Gastroesophageal sphincter (tissue), 3 donors: ENCODE data around the gene LPCAT1.

ENCODE experiments used
- CTCF ChIP-seq, 4 experiments: fragments of 200-600 bp in 2 of 4; fragments of 450-650 bp in 2 of 4; sonication (generic) in 1 of 4; IDR thresholded peaks; one replicate each; pipeline ENCODE4 v1.5.1; 2017 to 2019; ENCODE audit warnings: antibody characterized with exemption in 4 of 4, mild to moderate bottlenecking in 2 of 4, moderate library complexity in 2 of 4
- POLR2A ChIP-seq, 2 donors: fragments of 450-650 bp; IDR thresholded peaks; one replicate each; pipeline ENCODE4 v1.6.1; 2017; ENCODE audit warnings: antibody characterized with exemption in 2 of 2, mild to moderate bottlenecking in 2 of 2, moderate library complexity in 1 of 2
- POLR2AphosphoS5 ChIP-seq: sonication (generic); formaldehyde crosslinking; IDR thresholded peaks from one replicate; pipeline ENCODE4 v1.6.1; 2017; ENCODE audit warnings: antibody characterized with exemption

GRCh38 chr5:1432296-1432695 lies 91.5 kb downstream of the LPCAT1 start:
- TF ChIP-seq POLR2AphosphoS5, result no peak
- TF ChIP-seq CTCF (IDR thresholded peaks at IDR 0.05), result no peak
- TF ChIP-seq POLR2A (IDR thresholded peaks at IDR 0.05), result no peak
